Glomerular endothelial cell (primary cell): ENCODE results near the gene USF1. TPM values are rescaled to one million over a fixed set of nuclear protein-coding genes. Genes with fewer than 3 reads are reported as not detected.
"Not testable (repeated sequence)": the region's sequence is repeated elsewhere in the genome, so short reads cannot be mapped to it uniquely, and the experiment has no call there.

Experiments
- DNase-seq: peaks from one replicate; pipeline ENCODE4 v3.0.0-alpha.2; 2011; ENCODE audit warnings: low read depth, low spot score; ENCODE audit errors: extremely low read depth
- total RNA-seq: library from RNA; depleted of rRNA; stranded (reverse); fragments of >200 nt; gene quantifications from 2 replicates; pipeline ENCODE4 v1.2.3, GENCODE V29; 2015

USF1 gene
- total RNA-seq, 1 donor from 2014 or later, result 68.4 TPM

- no peak for DNase-seq
Measured at GRCh38 chr1:161048949-161049722, 3.4 kb upstream of the USF1 start.

- DNase-seq, result no peak
Measured at GRCh38 chr1:161047436-161048420, 2.0 kb upstream of the USF1 start.

- no peak for DNase-seq
Measured at GRCh38 chr1:161046605-161047228, 940 bp upstream of the USF1 start.

GRCh38 chr1:161044908-161045735 lies 655 bp downstream of the USF1 start:
- DNase-seq, result no peak

DNA sequence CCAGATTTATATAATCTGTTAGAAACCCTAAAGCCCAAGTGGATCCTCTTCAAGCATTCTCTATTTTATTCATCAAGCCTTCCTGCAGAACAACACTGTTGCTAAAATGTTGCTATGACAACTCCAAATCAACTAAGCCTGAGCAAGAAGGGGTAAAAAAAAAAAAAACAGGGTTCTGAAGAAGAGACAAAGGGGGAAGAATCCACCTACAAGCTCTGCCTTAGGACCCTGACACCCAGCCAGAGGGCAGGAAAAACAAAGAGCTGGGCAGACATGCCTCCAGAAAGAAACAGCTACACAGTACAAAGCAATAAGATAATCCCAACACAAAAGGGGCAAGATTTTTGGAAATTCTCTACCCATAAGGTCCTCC lies 1.3 kb downstream of the USF1 start:
- no peak for DNase-seq

GRCh38 chr1:161039546-161039945 lies 6.2 kb downstream of the USF1 start:
- no peak for DNase-seq

DNA sequence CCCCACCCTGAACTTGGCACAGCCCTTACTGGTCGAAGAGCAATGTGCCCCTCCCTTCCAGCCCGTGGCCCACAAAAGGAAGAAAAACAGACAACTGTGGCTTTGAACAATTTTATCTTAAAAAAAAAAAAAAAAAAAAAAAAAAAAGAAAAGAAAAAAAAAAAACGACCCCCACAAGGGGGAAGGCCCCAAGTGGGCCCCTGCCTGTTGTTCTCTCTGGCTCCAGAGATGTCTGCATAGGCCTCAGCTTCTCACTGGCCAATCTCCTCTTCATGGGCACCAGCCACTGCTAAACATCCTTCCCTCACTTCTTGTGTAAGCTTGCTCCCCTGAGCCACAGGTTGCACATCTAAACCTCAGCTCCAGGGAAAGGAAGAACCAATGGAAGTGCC lies 6.6 kb downstream of the USF1 start:
- no peak for DNase-seq

DNA sequence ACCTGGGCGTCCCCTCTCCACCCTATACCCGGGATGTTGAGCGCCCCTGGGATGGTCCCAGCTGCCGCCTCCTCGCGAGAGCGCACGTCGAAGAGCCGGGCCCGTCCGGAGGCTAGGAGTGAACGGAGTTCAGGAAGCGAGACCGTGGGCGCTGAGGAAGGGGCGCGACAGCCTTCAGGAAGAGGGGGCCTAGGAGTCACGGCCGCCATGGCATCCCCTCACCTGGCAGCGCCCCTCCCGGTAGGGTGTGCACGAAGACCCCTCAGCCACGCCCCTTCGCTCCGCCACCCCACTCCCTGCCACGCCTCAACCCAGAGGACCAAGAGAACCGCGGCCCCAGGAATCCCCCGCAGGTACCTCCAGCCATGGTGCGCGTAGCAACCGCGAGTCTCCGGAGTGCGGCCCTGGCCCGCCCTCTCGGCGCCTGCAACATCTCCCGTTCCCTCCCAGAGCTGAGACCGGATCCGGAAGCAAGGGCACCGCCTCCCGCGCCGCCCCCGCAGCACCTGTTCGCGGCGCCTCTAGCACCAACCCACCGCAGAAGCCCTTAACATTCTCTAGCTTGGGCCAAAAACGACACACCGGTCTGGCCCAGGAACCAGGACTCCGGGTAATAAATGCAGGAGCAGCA lies 7.1 kb downstream of the USF1 start, which contains the start of gene TSTD1:
TSTD1 (minus strand) TSS at position 442 of the 631 bp plus-strand sequence; CDS start at position 367, 75 bp downstream.
- no peak for DNase-seq

GRCh38 chr1:161037661-161038522 lies 7.9 kb downstream of the USF1 start:
- no peak for DNase-seq

- no peak for DNase-seq
Measured at GRCh38 chr1:161033751-161034150, 12.0 kb downstream of the USF1 start.

DNA sequence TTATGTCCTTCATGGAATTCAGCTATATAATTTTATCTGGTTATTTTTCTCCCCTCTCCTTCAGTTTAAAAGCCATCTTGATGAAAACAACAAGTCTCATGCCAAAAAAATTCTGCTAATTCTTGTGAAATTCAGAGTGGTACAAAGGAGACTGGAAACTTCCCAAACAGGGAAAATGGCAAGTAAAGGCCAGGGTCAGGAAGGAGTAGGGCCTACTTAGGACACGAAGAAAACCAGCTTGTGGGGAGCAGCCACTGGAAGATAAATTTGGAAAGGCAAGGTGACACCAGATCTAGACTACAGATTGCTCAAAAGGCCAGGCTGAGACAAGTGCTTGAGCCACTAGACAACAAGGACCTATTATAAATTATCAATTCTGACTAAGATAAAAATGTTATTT lies 13.4 kb downstream of the USF1 start:
- no peak for DNase-seq

DNA sequence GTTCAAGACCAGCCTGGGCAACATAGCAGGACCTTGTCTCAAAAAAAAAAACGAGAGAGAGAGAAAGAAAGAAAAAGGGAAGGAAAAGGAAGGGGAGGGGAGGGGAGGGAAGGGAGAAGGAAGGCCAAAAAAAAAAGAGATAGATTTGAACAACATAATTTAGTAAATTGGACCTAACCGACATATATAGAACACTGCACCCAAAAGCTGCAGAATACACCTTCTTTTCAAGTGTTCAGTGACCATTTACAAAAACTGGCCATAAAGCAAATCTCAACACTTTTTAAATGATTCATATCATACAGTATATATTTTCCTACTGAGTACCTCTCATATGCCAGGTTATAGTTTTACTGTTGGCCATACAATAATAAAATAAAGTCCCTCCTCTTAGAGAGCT lies 13.9 kb downstream of the USF1 start:
- DNase-seq, result no peak

GRCh38 chr1:161029466-161029865 lies 16.3 kb downstream of the USF1 start:
- DNase-seq, result not testable (repeated sequence)

GRCh38 chr1:161026954-161027353 lies 18.8 kb downstream of the USF1 start:
- not testable (repeated sequence) for DNase-seq

- DNase-seq, result not testable (repeated sequence)
Measured at GRCh38 chr1:161022432-161022831, 23.3 kb downstream of the USF1 start.

- DNase-seq, result no peak
Measured at GRCh38 chr1:161021970-161022353, 23.8 kb downstream of the USF1 start.

DNA sequence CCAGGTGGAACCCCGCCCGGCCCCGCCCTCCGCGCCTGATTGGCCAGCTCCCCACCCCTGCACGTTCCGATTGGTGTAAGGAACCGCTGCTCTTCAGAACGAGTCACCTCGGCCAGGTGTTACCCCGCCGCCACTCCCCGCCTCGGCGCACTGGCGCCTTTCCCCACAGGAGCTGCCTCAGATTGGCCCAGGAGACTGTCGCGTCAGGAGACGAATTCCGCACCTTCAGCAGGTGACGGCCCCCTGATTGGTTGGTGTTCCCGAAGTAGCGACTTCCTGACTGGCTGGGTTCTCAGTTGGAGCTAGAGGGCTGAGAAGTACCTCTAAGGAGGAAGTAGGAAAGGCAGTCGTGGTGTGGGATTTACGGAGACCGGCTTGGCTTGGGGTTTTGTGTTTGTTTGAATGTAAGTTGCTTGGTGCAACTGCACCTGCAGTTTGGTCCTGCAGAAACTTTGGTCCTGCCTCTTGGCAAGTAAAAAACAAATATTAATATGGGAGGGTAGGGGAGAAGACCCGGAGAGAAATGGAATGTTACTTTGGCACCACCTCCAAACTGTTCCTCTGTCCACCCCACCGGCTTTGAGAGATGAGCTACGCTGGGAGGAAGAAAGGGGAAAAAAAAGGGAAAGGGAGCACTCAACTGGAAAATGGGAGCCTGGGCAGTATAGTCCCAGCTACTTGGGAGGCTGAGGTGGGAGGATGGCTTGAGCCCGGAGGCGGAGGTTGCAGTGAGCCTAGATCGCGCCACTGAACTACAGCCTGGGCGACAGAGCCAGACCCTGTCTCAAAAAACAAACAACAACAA lies 24.4 kb downstream of the USF1 start:
- no peak for DNase-seq

DNA sequence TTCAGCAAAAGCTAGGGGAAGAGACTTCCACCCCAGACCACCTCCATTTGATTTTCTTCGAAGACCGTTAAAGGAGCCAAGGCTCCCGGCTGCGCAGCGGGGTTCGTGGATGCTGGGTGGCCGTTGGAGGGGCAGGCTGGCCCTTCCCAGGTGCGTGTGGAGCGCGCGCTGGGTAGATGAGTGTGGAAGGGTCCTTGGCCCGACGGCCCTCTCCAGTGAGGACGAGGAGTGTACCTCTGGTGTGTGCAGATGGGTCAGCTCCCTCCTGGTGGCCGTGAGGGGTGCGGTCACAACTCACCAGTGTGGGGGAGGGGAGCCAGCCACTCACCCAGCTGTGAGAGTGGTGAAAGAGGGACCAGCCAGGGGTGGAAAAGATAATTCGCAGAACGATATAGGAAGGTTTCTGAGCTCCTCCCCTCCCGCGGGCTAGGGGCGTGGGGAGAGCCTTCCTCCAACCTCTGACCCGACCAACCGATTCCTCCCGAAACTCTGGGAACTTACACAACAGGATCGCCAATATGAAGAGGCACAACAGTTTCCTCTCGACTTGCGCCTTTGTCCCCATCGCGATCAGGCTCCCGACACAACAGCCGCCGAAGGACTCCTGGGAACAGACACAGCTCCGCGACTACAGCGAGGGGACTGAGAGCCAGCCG lies 25.1 kb downstream of the USF1 start, which contains the start of gene F11R:
F11R (minus strand) TSS at position 644 of the 656 bp plus-strand sequence; CDS start at position 565, 79 bp downstream.
- no peak for DNase-seq
